Osteoblast (primary cell): ENCODE data around the gene ERBB4. TPM values are rescaled to one million over a fixed set of nuclear protein-coding genes. Genes with fewer than 3 reads are reported as not detected.

Source experiments
- DNase-seq: peaks from one replicate; pipeline ENCODE4 v3.0.0; 2011; ENCODE audit warnings: low spot score, mixed read lengths; ENCODE audit not compliant: insufficient read length; ENCODE audit errors: missing footprints
- H2AFZ ChIP-seq: 2 replicates; pipeline ENCODE4 v1.6.0; 2011; ENCODE audit warnings: mild to moderate bottlenecking, low read length
- H3K27ac ChIP-seq: 2 replicates; pipeline ENCODE4 v1.5.1; 2011; ENCODE audit warnings: mild to moderate bottlenecking, low read depth, low read length, moderate library complexity
- H3K27me3 ChIP-seq: 2 replicates; pipeline ENCODE4 v1.6.0; 2012; ENCODE audit warnings: mild to moderate bottlenecking, control low read depth, inconsistent platforms, low read length, moderate library complexity; ENCODE audit not compliant: insufficient read depth
- H3K36me3 ChIP-seq: 2 replicates; pipeline ENCODE4 v1.5.1; 2011; ENCODE audit warnings: mild to moderate bottlenecking, low read length, control low read depth, moderate library complexity; ENCODE audit not compliant: insufficient read depth
- H3K4me1 ChIP-seq: 2 replicates; pipeline ENCODE4 v1.5.1; 2011; ENCODE audit warnings: mild to moderate bottlenecking, low read length, control low read depth, moderate library complexity; ENCODE audit not compliant: insufficient read depth
- H3K4me2 ChIP-seq: 2 replicates; pipeline ENCODE4 v1.6.0; 2011; ENCODE audit warnings: mild to moderate bottlenecking, low read length; ENCODE audit not compliant: insufficient read depth
- H3K4me3 ChIP-seq: fragments of 200-600 bp; sonication (generic); 3 replicates; pipeline ENCODE4 v1.5.1; 2012; ENCODE audit warnings: mild to moderate bottlenecking, low read length, inconsistent platforms; ENCODE audit not compliant: insufficient read depth
- H3K79me2 ChIP-seq: 2 replicates; pipeline ENCODE4 v1.6.0; 2012; ENCODE audit warnings: mild to moderate bottlenecking, low read length, control low read depth, inconsistent platforms; ENCODE audit not compliant: insufficient read depth
- H3K9me3 ChIP-seq: 2 replicates; pipeline ENCODE4 v1.5.1; 2011; ENCODE audit warnings: low read depth, low read length, control low read depth
- H4K20me1 ChIP-seq: 2 replicates; pipeline ENCODE4 v1.6.0; 2012; ENCODE audit warnings: mild to moderate bottlenecking, low read length, control low read depth; ENCODE audit not compliant: insufficient read depth
- CTCF ChIP-seq: IDR thresholded peaks from 2 replicates; pipeline ENCODE4 v1.5.1; 2011; ENCODE audit warnings: mild to moderate bottlenecking, low read depth, low read length, moderate library complexity; ENCODE audit errors: extremely low read depth
- total RNA-seq: library from RNA; depleted of rRNA; stranded (reverse); fragments of >200 nt; gene quantifications from 2 replicates; pipeline ENCODE4 v1.2.3, GENCODE V29; 2012

The ERBB4 gene
- total RNA-seq, 1 donor = under 0.01 TPM

- no peaks in the 10 kb centered on the region for H3K4me1 ChIP-seq
- H3K4me3 ChIP-seq = no peak overlapping the region
- H3K9me3 ChIP-seq = no peaks in the 10 kb centered on the region
- DNase-seq = no peak
- H3K4me2 ChIP-seq = no peak overlapping the region
- no peaks in the 10 kb centered on the region for H3K27me3 ChIP-seq
- H2AFZ ChIP-seq = no peak overlapping the region
- no peaks in the 10 kb centered on the region for H3K36me3 ChIP-seq
- no peaks in the 10 kb centered on the region for H4K20me1 ChIP-seq
- H3K79me2 ChIP-seq = no peaks in the 10 kb centered on the region
- no peak for TF ChIP-seq CTCF
- H3K27ac ChIP-seq = no peak overlapping the region
Measured at GRCh38 chr2:211709389-211709788, 829.2 kb downstream of the ERBB4 start.

GRCh38 chr2:211692689-211693088, 845.9 kb downstream of the ERBB4 start:
- DNase-seq = no peak
- Histone ChIP-seq H3K9me3 (no peaks in the 10 kb centered on the region), H4K20me1 (no peaks in the 10 kb centered on the region), H3K27ac (no peak overlapping the region), H3K4me3 (no peak overlapping the region), H2AFZ (no peak overlapping the region), H3K4me1 (no peaks in the 10 kb centered on the region), H3K4me2 (no peak overlapping the region), H3K79me2 (no peaks in the 10 kb centered on the region), H3K27me3 (no peaks in the 10 kb centered on the region), H3K36me3 (no peaks in the 10 kb centered on the region)
- no peak for TF ChIP-seq CTCF

GRCh38 chr2:211690736-211691135, 847.9 kb downstream of the ERBB4 start:
- Histone ChIP-seq H3K27me3 (no peaks in the 10 kb centered on the region), H3K4me2 (no peak overlapping the region), H3K4me1 (no peaks in the 10 kb centered on the region), H2AFZ (no peak overlapping the region), H3K36me3 (no peaks in the 10 kb centered on the region), H3K9me3 (no peaks in the 10 kb centered on the region), H3K79me2 (no peaks in the 10 kb centered on the region), H3K4me3 (no peak overlapping the region), H3K27ac (no peak overlapping the region), H4K20me1 (no peaks in the 10 kb centered on the region)
- TF ChIP-seq CTCF = no peak
- DNase-seq = no peak

- no peak for TF ChIP-seq CTCF
- H3K79me2 ChIP-seq = no peaks in the 10 kb centered on the region
- no peak overlapping the region for H2AFZ ChIP-seq
- H3K9me3 ChIP-seq = no peaks in the 10 kb centered on the region
- H3K4me2 ChIP-seq = no peak overlapping the region
- no peaks in the 10 kb centered on the region for H4K20me1 ChIP-seq
- H3K36me3 ChIP-seq = no peaks in the 10 kb centered on the region
- no peak for DNase-seq
- H3K4me1 ChIP-seq = no peaks in the 10 kb centered on the region
- no peak overlapping the region for H3K27ac ChIP-seq
- H3K4me3 ChIP-seq = no peak overlapping the region
- no peaks in the 10 kb centered on the region for H3K27me3 ChIP-seq
Measured at GRCh38 chr2:211688196-211688595, 850.4 kb downstream of the ERBB4 start.
